NCI-H1694 (cell line): ENCODE measurements around the gene FBXW2.
A peak's percentile ranks its signal among the peaks of the same experiment; 100 is the strongest.
"Not testable (repeated sequence)": the region's sequence is repeated elsewhere in the genome, so short reads cannot be mapped to it uniquely, and the experiment has no call there.

Source experiments
- DNase-seq: peaks from one replicate; lab custom pipeline; 2025; lab: John Stamatoyannopoulos, UW

FBXW2 gene

GRCh38 chr9:120779227-120779626 is 14.0 kb downstream of the FBXW2 start:
- no peak for DNase-seq

DNA sequence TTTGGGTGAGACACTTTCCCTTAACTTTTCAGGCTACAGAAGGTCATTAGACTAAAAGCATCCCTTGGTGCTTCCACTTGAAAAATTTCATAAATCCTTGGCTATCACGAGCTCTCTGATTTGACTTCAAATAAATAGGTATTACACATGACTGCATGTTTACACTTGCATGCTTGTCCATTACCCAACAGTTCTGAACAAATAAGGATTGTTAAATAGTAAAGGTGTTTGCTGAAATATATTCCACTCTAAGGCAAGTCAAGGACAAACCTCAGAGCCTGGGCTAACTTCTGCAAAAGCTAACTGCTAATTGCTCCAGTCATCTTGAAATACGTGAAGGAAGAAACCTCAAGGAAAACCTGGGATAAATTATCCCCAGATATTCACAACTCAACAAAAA is 14.5 kb downstream of the FBXW2 start:
- DNase-seq, result no peak

- no peak for DNase-seq
These were observed 16.0 kb downstream of the FBXW2 start for GRCh38 chr9:120777229-120777628.

DNA sequence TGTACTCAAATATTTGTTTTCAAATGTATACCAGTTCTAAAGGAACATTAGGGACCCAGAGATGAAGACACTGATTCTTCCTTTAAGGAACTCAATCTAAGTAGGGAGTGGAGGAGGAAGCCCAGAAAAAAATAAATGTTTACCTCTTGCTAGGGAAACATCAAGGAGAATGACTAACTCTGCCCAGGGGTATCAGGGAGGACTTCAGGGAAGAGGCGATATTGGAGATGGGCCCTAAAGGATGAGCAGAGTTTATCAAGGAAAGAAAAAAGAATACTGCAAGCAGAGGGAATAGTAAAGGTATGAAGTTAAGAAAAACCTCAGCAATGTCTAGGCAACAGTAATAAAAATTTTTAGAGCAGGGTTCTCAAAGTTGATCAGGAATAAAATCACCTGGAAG is 16.4 kb downstream of the FBXW2 start:
- no peak for DNase-seq

DNA sequence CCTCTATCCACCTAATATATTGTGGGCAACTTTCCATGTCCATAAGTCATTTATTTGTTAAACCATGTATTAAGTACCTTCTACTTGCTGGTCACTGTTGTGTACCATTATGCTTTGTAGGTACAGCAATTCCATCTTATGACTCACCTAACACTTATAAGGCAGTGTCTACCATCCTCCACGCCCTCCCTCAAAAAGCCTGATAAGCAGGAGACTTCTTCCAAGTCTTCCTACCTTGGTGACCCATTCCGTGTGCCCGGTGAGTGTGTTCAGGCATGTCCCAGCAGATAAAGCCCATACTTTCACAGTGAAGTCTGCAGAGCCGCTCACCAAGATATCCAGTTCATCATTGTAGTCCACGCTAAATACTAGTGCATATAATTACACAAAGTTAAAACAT is 17.4 kb downstream of the FBXW2 start:
- no peak for DNase-seq

DNA sequence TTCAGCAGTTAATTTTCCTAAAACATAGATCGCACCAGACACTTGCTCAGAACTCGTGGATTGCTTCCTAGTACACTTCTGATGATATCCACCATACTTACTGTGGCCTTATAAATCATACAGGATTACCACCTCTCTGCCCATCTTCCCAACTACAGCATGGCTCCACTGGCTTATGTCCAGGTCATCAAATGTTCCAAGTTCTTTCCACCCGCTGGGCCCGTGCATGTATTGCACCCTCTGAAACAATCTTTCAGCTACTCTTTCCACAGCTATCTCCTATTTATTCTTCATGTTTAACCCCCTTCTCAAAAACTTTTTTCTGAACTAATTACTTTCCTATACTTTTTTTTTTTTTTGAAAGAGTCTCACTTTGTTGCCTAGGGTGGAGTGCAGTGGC is 18.5 kb downstream of the FBXW2 start:
- peak; percentile 1 for DNase-seq

DNA sequence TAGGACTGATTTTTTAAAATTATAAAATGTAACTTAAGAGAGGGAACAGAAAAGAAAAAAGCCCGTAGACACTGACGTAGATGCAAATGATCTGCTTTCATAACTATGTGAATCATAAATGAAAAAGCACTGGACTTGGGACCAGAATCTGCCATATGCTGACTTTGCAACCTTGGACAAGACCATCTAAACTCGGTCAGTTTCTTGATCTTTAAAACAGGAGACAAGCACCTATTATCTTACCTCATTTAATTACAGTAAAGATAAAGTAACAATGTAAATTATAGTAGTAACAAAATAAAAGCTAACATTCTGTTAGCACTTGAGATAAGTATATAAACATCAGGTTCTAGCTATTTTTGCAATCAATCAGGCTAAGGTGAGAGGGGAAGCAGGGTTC is 20.0 kb downstream of the FBXW2 start:
- no peak for DNase-seq

GRCh38 chr9:120770931-120771330 is 22.3 kb downstream of the FBXW2 start:
- DNase-seq, result no peak

GRCh38 chr9:120768886-120769285 is 24.3 kb downstream of the FBXW2 start:
- DNase-seq, result no peak

GRCh38 chr9:120768247-120768646 is 25.0 kb downstream of the FBXW2 start:
- DNase-seq, result no peak

DNA sequence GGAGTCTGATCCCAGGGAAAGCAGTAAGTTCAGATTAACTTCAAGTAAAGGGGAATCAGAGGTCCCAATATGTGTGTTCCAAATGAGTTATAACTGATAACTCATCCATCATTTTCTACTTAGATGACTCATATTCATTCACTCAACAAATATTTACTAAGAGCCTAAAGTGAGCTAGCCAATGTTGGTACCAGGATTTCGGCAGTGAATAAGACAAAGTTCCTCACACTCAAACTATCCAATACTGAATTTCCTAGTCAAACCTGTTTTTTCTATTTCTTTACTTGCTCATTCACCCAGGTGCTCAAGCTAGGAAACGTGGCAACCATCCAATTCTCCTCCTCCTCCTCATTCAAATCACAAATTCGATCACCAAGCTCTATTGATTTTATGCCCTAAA is 25.8 kb downstream of the FBXW2 start:
- DNase-seq, result no peak

- DNase-seq, result no peak
These were observed 27.2 kb downstream of the FBXW2 start for GRCh38 chr9:120765910-120766425.

DNA sequence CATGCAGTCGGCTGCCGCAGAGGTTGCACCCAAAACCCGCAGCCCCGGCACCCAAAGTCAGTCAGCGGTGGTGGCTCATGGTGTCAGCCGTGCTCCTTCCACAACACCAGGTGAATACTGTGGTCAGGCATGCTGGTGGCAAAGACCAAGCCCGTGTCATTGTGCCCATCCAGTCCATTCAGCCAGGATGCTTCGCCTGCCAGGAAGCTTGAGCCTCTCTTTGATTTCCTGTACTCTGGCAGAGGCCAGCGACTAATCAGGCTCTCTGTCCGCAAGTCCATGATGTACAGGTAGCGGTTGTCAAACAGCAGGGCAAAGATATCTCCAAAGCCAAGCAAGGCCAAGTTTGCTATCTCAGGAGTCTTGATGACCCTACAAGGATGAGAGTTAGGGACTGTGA is 28.7 kb downstream of the FBXW2 start:
- DNase-seq, result no peak

- DNase-seq, result no peak
These were observed 32.2 kb downstream of the FBXW2 start for GRCh38 chr9:120761006-120761405.

DNA sequence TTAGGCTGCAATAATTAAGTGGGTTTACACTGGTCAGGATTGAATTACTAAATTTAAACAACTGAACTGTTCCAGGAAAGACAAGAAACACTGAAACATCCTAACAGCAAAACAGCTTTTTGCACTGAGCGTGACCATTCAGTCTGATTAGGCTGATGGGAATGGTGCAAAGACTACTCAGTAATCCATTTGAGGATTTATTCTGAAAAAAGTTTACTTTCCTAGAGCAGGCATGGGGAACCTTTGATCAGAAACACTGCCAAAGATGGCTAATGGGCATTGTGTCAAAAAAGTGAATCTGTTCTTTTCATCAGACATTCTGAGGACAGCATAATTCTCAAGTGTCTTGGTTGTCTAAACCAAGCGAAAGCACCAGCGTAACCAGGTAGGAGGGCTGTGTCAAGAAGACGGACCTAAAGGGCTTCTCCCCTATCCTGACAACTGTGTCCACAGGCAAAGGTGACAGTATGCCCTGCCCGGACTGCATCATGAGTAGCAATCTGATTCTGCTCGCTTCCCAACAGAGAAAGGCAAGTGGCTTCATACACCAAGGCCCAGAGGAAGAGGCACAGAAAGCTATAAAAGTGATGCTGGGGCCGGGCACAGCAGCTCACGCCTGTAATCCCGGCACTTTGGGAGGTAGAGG is 33.3 kb downstream of the FBXW2 start:
- no peak for DNase-seq

- no peak for DNase-seq
These were observed 34.7 kb downstream of the FBXW2 start for GRCh38 chr9:120758544-120758943.

DNA sequence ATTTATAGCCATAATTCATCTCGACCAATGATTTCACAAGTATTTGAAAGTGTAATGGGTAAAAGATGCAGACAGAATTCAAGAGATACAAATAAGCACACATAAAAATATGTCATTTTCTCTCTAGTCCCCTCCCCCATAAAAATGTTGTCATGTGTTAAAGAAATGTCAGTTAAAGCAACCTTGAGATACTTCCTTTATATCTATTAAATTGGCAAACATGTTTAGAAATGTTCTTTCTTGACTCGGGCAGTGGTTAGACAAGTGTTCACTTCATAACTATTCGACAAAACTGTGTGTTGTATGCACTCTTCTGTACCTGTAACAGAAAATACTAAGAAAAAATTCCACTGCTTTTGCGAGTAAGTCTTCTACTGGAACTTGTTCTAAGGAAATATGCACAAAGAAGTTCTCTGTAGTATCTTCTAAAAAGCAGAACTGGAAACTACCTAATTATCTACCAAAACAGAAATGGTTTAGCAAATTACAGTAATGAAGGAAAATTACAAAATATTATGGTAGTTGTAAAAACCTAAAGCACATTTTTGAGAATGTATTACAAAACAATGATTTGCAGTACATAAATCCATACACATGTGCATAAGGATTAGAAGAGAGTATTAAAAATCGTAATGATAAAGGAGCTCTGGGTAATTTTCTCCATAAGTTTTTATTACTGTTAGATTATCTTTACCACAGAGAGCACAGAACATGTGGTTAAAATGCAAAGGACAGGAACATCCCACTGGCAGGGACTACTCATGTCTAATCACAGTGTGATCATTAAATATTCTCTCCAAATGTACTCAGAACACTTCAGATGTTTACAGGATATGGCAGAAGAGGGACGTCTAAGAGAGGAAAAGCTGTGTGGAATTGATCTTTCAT is 35.9 kb downstream of the FBXW2 start:
- no peak for DNase-seq

GRCh38 chr9:120756531-120756930 is 36.7 kb downstream of the FBXW2 start:
- no peak for DNase-seq

- DNase-seq, result peak; percentile 19
These were observed 37.3 kb downstream of the FBXW2 start for GRCh38 chr9:120755810-120756434.

DNA sequence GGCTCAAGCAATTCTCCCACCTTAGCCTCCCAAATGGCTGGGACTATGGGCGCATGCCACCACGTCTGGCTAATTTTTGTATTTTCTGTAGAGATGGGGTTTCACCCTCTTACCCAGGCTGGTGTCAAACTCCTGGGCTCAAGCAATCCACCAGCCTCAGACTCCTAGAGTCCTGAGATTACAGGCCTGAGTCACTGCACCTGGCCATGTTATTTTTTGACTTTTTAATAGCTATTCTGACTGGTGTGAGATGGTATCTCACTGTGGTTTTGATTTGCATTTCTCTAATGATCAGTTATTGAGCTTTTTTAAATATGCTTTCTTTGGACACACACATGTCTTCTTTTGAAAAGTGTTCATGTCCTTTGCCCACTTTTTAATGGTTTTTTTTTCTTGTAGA is 38.2 kb downstream of the FBXW2 start:
- DNase-seq, result no peak

- DNase-seq, result no peak
These were observed 42.8 kb downstream of the FBXW2 start for GRCh38 chr9:120750421-120750820.

DNA sequence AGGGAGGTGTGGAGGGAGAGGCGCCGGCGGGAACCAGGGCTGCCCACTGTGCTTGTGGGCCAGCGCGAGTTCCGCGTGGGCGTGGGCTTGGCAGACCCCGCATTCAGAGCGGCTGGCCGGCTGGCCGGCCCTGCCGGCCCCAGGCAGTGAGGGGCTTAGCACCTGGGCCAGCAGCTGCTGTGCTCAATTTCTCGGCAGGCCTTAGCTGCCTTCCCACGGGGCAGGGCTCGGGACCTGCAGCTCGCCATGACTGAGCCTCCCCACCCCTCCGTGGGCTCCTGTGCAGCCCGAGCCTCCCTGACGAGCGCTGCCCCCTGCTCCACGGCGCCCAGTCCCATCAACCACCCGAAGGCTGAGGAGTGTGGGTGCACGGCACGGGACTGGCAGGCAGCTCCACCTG is 46.9 kb downstream of the FBXW2 start:
- DNase-seq, result not testable (repeated sequence)

- no peak for DNase-seq
These were observed 47.9 kb downstream of the FBXW2 start for GRCh38 chr9:120745278-120745677.
